Liver (tissue), 3 donors: Measurements from ENCODE around the gene PRPSAP1.

ENCODE experiments used
- ATF3 ChIP-seq: IDR thresholded peaks from 2 replicates; pipeline ENCODE4 v1.6.1; 2016; ENCODE audit warnings: antibody characterized with exemption
- CTCF ChIP-seq: fragments of 150-350 bp; IDR thresholded peaks from 2 replicates; pipeline ENCODE4 v1.5.1; 2017; ENCODE audit warnings: improper control_type of control experiment, low read depth, low read length; ENCODE audit not compliant: missing input control
- MAX ChIP-seq: IDR thresholded peaks from 2 replicates; pipeline ENCODE4 v1.6.1; 2016; ENCODE audit warnings: antibody characterized with exemption
- RAD21 ChIP-seq, 2 donors: IDR thresholded peaks; 2 replicates each; pipeline ENCODE4 v1.6.1; 2016; ENCODE audit warnings: antibody characterized with exemption in 2 of 2, mild to moderate bottlenecking in 2 of 2
- SP1 ChIP-seq: IDR thresholded peaks from 2 replicates; pipeline ENCODE4 v1.6.1; 2018; ENCODE audit warnings: antibody characterized with exemption, mild to moderate bottlenecking
- TAF1 ChIP-seq: conservative IDR thresholded peaks from 2 replicates; pipeline ENCODE4 v1.6.1; 2016; ENCODE audit warnings: antibody characterized with exemption, mild to moderate bottlenecking
- donor health status: healthy.
- donor health status: healthy.

- no peak for TF ChIP-seq CTCF
- no peak for TF ChIP-seq MAX
- no peak for TF ChIP-seq RAD21 (IDR thresholded peaks at IDR 0.05)
- TF ChIP-seq SP1 = no peak
- TF ChIP-seq TAF1 = no peak
- TF ChIP-seq ATF3 = no peak
These were observed 49.0 kb upstream of the PRPSAP1 start for GRCh38 chr17:76402711-76403110.
